IMR-90 (cell line): ENCODE results near the gene FAM131B. TPM values are rescaled to one million over a fixed set of nuclear protein-coding genes. Genes with fewer than 3 reads are reported as not detected.

Experiments used
- ATAC-seq: fragments of 200-7000 bp; cut with Tn5 transposase; 2 replicates; pipeline ENCODE4 v1.9.1; 2020; ENCODE audit warnings: low read depth, mild to moderate bottlenecking, moderate library complexity
- BruUV-seq: library from RNA; stranded (reverse); fragments of 400-500 nt; replicated peaks from 2 replicates; lab custom pipeline; 2021; lab: Mats Ljungman, UMichigan
- CTCF ChIA-PET: fragments of 300-600 bp; formaldehyde crosslinking; extraction: SDS; loops from one replicate; lab custom pipeline; 2021; ENCODE audit warnings: antibody characterized with exemption; lab: Yijun Ruan, JAX
- POLR2A ChIA-PET: fragments of 300-600 bp; sonication (Branson Sonifier 250); formaldehyde crosslinking; loops from one replicate; lab custom pipeline; 2022; ENCODE audit warnings: antibody characterized with exemption; ENCODE audit not compliant: unreplicated experiment; lab: Charles Lee
- DNase-seq: peaks from one replicate; pipeline ENCODE4 v3.0.0; 2013
- H2AFZ ChIP-seq: replicated peaks from 2 replicates; pipeline ENCODE3; 2013; ENCODE audit warnings: low read length, mild to moderate bottlenecking; ENCODE audit not compliant: poor library complexity
- H2AK5ac ChIP-seq: 2 replicates; pipeline ENCODE4 v1.6.1; 2013; ENCODE audit warnings: low read depth, low read length, inconsistent platforms
- H2AK9ac ChIP-seq: replicated peaks from 2 replicates; pipeline ENCODE3; 2013; ENCODE audit warnings: mild to moderate bottlenecking, low read depth, low read length, moderate library complexity; ENCODE audit not compliant: poor library complexity
- H2BK120ac ChIP-seq: 2 replicates; pipeline ENCODE4 v1.6.1; 2013; ENCODE audit warnings: low read depth, low read length, inconsistent platforms
- H2BK15ac ChIP-seq: 3 replicates; pipeline ENCODE4 v1.6.1; 2013; ENCODE audit warnings: low read depth, low read length, inconsistent platforms
- H2BK20ac ChIP-seq: 2 replicates; pipeline ENCODE4 v1.6.1; 2013; ENCODE audit warnings: low read depth, mild to moderate bottlenecking, inconsistent platforms, low read length, moderate library complexity
- H2BK5ac ChIP-seq: 2 replicates; pipeline ENCODE4 v1.6.1; 2013; ENCODE audit warnings: mild to moderate bottlenecking, low read depth, low read length, inconsistent platforms; ENCODE audit not compliant: poor library complexity, severe bottlenecking
- H3K14ac ChIP-seq: replicated peaks from 2 replicates; pipeline ENCODE4 v1.6.1; 2013; ENCODE audit warnings: low read depth, low read length, inconsistent platforms
- H3K18ac ChIP-seq: 2 replicates; pipeline ENCODE4 v1.6.1; 2013; ENCODE audit warnings: low read depth, low read length, control low read depth
- H3K23ac ChIP-seq: 2 replicates; pipeline ENCODE4 v1.6.1; 2013; ENCODE audit warnings: low read depth, low read length, inconsistent platforms
- H3K27ac ChIP-seq: 2 replicates; pipeline ENCODE4 v1.5.1; 2013; ENCODE audit warnings: mild to moderate bottlenecking, control low read depth, low read length; ENCODE audit not compliant: insufficient read depth
- H3K27me3 ChIP-seq: 2 replicates; pipeline ENCODE4 v1.6.1; 2013; ENCODE audit warnings: low read length; ENCODE audit not compliant: control insufficient read depth, insufficient read depth
- H3K36me3 ChIP-seq: 2 replicates; pipeline ENCODE4 v1.6.1; 2013; ENCODE audit warnings: low read length, mixed read lengths; ENCODE audit not compliant: control insufficient read depth, insufficient read depth
- H3K4ac ChIP-seq: 2 replicates; pipeline ENCODE4 v1.6.1; 2013; ENCODE audit warnings: low read depth, low read length, inconsistent platforms
- H3K4me1 ChIP-seq: 2 replicates; pipeline ENCODE4 v1.6.1; 2013; ENCODE audit warnings: low read length, mixed read lengths; ENCODE audit not compliant: control insufficient read depth, insufficient read depth
- H3K4me2 ChIP-seq: 2 replicates; pipeline ENCODE4 v1.6.1; 2013; ENCODE audit warnings: low read depth, mild to moderate bottlenecking, control low read depth, low read length, moderate library complexity
- H3K4me3 ChIP-seq: 2 replicates; pipeline ENCODE4 v1.5.1; 2013; ENCODE audit warnings: low read depth, mild to moderate bottlenecking, control low read depth, low read length, moderate library complexity; ENCODE audit not compliant: insufficient read depth
- H3K56ac ChIP-seq: 2 replicates; pipeline ENCODE4 v1.6.1; 2013; ENCODE audit warnings: low read length, inconsistent platforms; ENCODE audit not compliant: insufficient read depth; ENCODE audit errors: extremely low read depth
- H3K79me1 ChIP-seq, 2 experiments: 2 replicates each; pipeline ENCODE4 v1.6.1; 2013; ENCODE audit warnings: low read length in 2 of 2, inconsistent platforms in 1 of 2, low read depth in 1 of 2
- H3K9ac ChIP-seq: 2 replicates; pipeline ENCODE4 v1.6.1; 2013; ENCODE audit warnings: low read depth, low read length, control low read depth
- H3K9me1 ChIP-seq: 2 replicates; pipeline ENCODE4 v1.6.1; 2013; ENCODE audit warnings: low read length, inconsistent platforms; ENCODE audit not compliant: insufficient read depth
- H3K9me3 ChIP-seq: 2 replicates; pipeline ENCODE4 v1.6.1; 2013; ENCODE audit warnings: low read length; ENCODE audit not compliant: control insufficient read depth, insufficient read depth
- H4K20me1 ChIP-seq: 2 replicates; pipeline ENCODE4 v1.6.1; 2013; ENCODE audit warnings: low read length, inconsistent platforms; ENCODE audit not compliant: insufficient read depth
- H4K5ac ChIP-seq: 2 replicates; pipeline ENCODE4 v1.6.1; 2013; ENCODE audit warnings: mild to moderate bottlenecking, low read depth, low read length, control low read depth
- H4K8ac ChIP-seq, 2 experiments: 2 replicates each; pipeline ENCODE4 v1.6.1; 2013; ENCODE audit warnings: low read depth in 2 of 2, low read length in 2 of 2, control low read depth in 1 of 2, inconsistent platforms in 1 of 2
- H4K91ac ChIP-seq: 2 replicates; pipeline ENCODE4 v1.6.1; 2013; ENCODE audit warnings: low read depth, low read length, inconsistent platforms; ENCODE audit not compliant: insufficient read depth
- BHLHE40 ChIP-seq: fragments of 150-350 bp; IDR thresholded peaks from 2 replicates; pipeline ENCODE4 v1.6.1; 2016; ENCODE audit warnings: mild to moderate bottlenecking, low read depth, low read length
- CEBPB ChIP-seq: IDR thresholded peaks from 2 replicates; pipeline ENCODE4 v1.6.1; 2012; ENCODE audit warnings: low read depth, low read length, improper control_type of control experiment
- CHD1 ChIP-seq: IDR thresholded peaks from 2 replicates; pipeline ENCODE4 v1.6.1; 2012; ENCODE audit warnings: low read depth, low read length, improper control_type of control experiment
- FOS ChIP-seq: fragments of 150-350 bp; IDR thresholded peaks from 2 replicates; pipeline ENCODE4 v1.6.1; 2016; ENCODE audit warnings: low read depth, low read length
- MAZ ChIP-seq: IDR thresholded peaks from 2 replicates; pipeline ENCODE4 v1.6.1; 2012; ENCODE audit warnings: low read depth, mild to moderate bottlenecking, low read length, improper control_type of control experiment, moderate library complexity, borderline replicate concordance
- MXI1 ChIP-seq: IDR thresholded peaks from 2 replicates; pipeline ENCODE4 v1.6.1; 2012; ENCODE audit warnings: low read depth, mild to moderate bottlenecking, low read length, moderate library complexity, borderline replicate concordance
- NFE2L2 ChIP-seq: fragments of 150-350 bp; IDR thresholded peaks from 2 replicates; pipeline ENCODE4 v1.6.1; 2016; ENCODE audit warnings: low read depth, mild to moderate bottlenecking, low read length
- POLR2A ChIP-seq: IDR thresholded peaks from 2 replicates; pipeline ENCODE4 v1.6.1; 2012; ENCODE audit warnings: mild to moderate bottlenecking, low read depth, low read length
- RAD21 ChIP-seq: IDR thresholded peaks from 2 replicates; pipeline ENCODE4 v1.6.1; 2012; ENCODE audit warnings: low read length, improper control_type of control experiment
- RCOR1 ChIP-seq: IDR thresholded peaks from 2 replicates; pipeline ENCODE4 v1.6.1; 2012; ENCODE audit warnings: mild to moderate bottlenecking, low read length, improper control_type of control experiment; ENCODE audit not compliant: insufficient replicate concordance
- RFX5 ChIP-seq: IDR thresholded peaks from 2 replicates; pipeline ENCODE4 v1.8.0; 2012; ENCODE audit warnings: low read depth, mild to moderate bottlenecking, low read length, moderate library complexity
- SMC3 ChIP-seq: fragments of 150-350 bp; IDR thresholded peaks from 2 replicates; pipeline ENCODE4 v1.6.1; 2016; ENCODE audit warnings: low read depth, mild to moderate bottlenecking, antibody characterized with exemption, low read length, moderate library complexity
- WGBS, 2 experiments: methylation state at CpG; one replicate each; pipeline versions ENCODE4 v1.1.5 to v1.1.7; 2013; ENCODE audit warnings: missing lambda C conversion rate in 2 of 2; ENCODE audit not compliant: insufficient read length in 1 of 2; ENCODE audit errors: extremely low coverage in 2 of 2; 5-methylcytosine and 5-hydroxymethylcytosine counted together
- dilution Hi-C: fragments of 300-500 bp; cut with HindIII; formaldehyde crosslinking; loops from one replicate; pipeline ENCODE4 v1.14.3; 2018; ENCODE audit warnings: low sequenced_read_pairs; ENCODE audit not compliant: unreplicated experiment
- in situ Hi-C: fragments of 300-500 bp; cut with MboI; formaldehyde crosslinking; loops from 3 replicates; pipeline ENCODE4 v1.14.3; 2019; ENCODE audit warnings: low sequenced_read_pairs, inconsistent platforms, mixed read lengths
- intact Hi-C: fragments of 100-400 bp; cut with micrococcal nuclease; formaldehyde crosslinking; loops from 2 replicates; pipeline ENCODE4 v1.10.0; 2022
- polyA plus RNA-seq, 3 experiments: library from polyadenylated mRNA; depleted of rRNA; stranded (reverse); fragments of >200 nt; gene quantifications; 2 replicates each; pipeline ENCODE4 v1.2.3, GENCODE V29; 2012; ENCODE audit warnings: low replicate concordance in 1 of 3
- total RNA-seq: library from RNA; depleted of rRNA; stranded (reverse); fragments of >200 nt; gene quantifications from 2 replicates; pipeline ENCODE4 v1.2.3, GENCODE V29; 2012
- TF ChIP-seq, protein P1 (sequence below): fragments of 150-350 bp; IDR thresholded peaks from 2 replicates; pipeline ENCODE4 v1.6.1; 2016; ENCODE audit warnings: low read depth, mild to moderate bottlenecking, low read length, moderate library complexity, borderline replicate concordance

FAM131B gene
- total and polyA plus RNA-seq, 2 of the 4 experiments (the other 2 are of a cell fraction) = 3.4 to 4.3 TPM

DNA sequence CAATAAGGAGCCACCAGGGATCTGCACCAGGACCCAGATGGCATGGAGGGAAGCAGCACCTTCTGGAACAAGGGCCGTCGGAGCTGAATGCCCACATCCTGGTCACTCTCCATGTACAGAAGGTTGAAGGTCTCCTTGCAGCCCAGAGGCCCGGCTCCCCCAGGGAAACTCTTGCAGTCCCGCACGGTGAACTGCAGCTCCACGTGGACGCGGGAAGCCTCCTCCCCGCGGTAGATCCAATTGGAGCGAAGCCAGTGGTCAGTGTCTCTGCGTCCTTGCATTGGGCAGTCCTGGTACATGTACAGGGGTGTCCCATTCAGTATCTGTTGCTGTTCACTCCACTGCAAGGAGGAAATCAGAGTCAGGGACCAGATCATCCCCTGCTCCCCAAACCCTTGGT is 38.8 kb upstream of the FAM131B start:
- no peaks in the 10 kb centered on the region for H3K36me3 ChIP-seq
- H3K56ac ChIP-seq = no peak overlapping the region
- H3K14ac ChIP-seq = no peak overlapping the region
- TF ChIP-seq NFE2L2 = no peak
- TF ChIP-seq FOS = no peak
- no peak for TF ChIP-seq CEBPB
- TF ChIP-seq RFX5 = no peak
- no peak for TF ChIP-seq RAD21
- no peak for TF ChIP-seq CHD1
- TF ChIP-seq SMC3 = no peak
- no peak for TF ChIP-seq MXI1
- no peak for TF ChIP-seq MAZ
- TF ChIP-seq, protein P1, sequence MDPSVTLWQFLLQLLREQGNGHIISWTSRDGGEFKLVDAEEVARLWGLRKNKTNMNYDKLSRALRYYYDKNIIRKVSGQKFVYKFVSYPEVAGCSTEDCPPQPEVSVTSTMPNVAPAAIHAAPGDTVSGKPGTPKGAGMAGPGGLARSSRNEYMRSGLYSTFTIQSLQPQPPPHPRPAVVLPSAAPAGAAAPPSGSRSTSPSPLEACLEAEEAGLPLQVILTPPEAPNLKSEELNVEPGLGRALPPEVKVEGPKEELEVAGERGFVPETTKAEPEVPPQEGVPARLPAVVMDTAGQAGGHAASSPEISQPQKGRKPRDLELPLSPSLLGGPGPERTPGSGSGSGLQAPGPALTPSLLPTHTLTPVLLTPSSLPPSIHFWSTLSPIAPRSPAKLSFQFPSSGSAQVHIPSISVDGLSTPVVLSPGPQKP = no peak
- no peak for TF ChIP-seq BHLHE40
- TF ChIP-seq RCOR1 = no peak
- no peak for TF ChIP-seq POLR2A
- no peak overlapping the region for H2AK9ac ChIP-seq
- peaks cover 5% of the 10 kb centered on the region; the same call in 1 of the 2 replicates for H3K9me1 ChIP-seq
- H4K8ac ChIP-seq = no peak overlapping the region
- no peak overlapping the region for H4K91ac ChIP-seq
- H2AK5ac ChIP-seq = no peak overlapping the region
- ChIA-PET POLR2A (no interaction called here), CTCF (interaction anchor here (0.6 kb wide), 1 partner anchor 17 kb away, joined by 3 read pairs; no protein-coding TSS in a partner anchor)
- H3K9me3 ChIP-seq = no peaks in the 10 kb centered on the region
- no peak overlapping the region for H3K4me2 ChIP-seq
- H3K9ac ChIP-seq = no peak overlapping the region
- in situ Hi-C loops = no loop called here
- no peak overlapping the region for H3K4ac ChIP-seq
- H3K4me1 ChIP-seq = peaks cover 5% of the 10 kb centered on the region; the same call in 1 of the 2 replicates
- ATAC-seq (no peak), DNase-seq (no peak)
- H3K27ac ChIP-seq = no peak overlapping the region
- H2AFZ ChIP-seq = no peak overlapping the region
- no peak overlapping the region for H2BK120ac ChIP-seq
- BruUV-seq = no TSS peak
- H3K79me1 ChIP-seq = no peaks in the 10 kb centered on the region; a peak in 1 of 4 replicates
- H3K27me3 ChIP-seq = peaks cover 10% of the 10 kb centered on the region
- WGBS, 2 experiments = 85% methylated on average over 7 of the region's 12 CpGs; no CpG with 5 or more reads in 1 of the 2 experiments
- H2BK15ac ChIP-seq = no peak overlapping the region
- no peak overlapping the region for H4K5ac ChIP-seq
- no peak overlapping the region for H3K23ac ChIP-seq
- intact Hi-C loops = no loop called here
- H4K20me1 ChIP-seq = no peaks in the 10 kb centered on the region
- H3K4me3 ChIP-seq = no peak overlapping the region
- H3K18ac ChIP-seq = no peak overlapping the region
- H2BK20ac ChIP-seq = no peak overlapping the region
- dilution Hi-C loops = no loop called here
- no peak overlapping the region for H2BK5ac ChIP-seq
